Ramos (cell line): ENCODE results near the gene PDCD6IP.
"Not testable (repeated sequence)": the region's sequence is repeated elsewhere in the genome, so short reads cannot be mapped to it uniquely, and the experiment has no call there.

Experiments
- in situ Hi-C: fragments of 300-500 bp; cut with MboI; formaldehyde crosslinking; loops from one replicate; pipeline ENCODE4 v1.14.3; 2022; ENCODE audit warnings: low sequenced_read_pairs; ENCODE audit not compliant: unreplicated experiment

PDCD6IP gene

DNA sequence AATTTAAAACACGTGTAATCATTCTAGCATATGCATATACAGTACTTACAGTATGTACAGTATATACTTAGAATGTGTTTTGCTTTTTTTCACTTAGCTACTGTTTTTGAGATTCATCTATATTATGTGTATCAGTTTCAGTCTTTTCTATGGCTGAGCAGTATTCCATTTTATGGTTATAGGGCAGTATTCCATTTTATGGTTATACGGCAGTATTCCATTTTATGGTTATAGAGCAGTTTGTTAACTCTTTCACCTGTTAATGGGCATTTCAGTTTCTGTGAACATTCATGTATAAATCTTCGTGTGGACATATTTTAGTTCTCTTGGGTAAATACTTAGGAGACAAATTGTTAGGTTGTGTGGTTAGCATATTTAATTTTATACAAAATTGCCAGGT, 40.9 kb downstream of the PDCD6IP start:
- in situ Hi-C loops = no loop called here

DNA sequence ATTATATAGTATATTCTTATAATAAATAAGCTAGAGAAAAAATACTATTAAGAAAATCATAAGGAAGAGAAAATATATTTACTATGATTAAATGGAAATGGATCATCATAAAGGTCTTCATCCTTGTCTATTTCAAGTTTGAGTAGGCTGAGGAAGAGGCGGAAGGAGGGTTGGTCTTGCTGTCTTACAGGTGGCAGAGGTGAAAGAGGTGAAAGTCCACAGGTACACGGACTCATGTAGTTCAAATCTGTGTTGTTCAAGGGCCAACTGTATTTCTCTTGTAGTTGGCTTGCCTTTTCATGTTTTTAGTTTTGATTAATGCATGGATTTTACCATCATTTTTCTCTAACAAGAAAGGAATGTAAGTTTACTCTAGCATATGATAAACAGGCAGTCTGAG, 41.7 kb downstream of the PDCD6IP start:
- in situ Hi-C loops = no loop called here

DNA sequence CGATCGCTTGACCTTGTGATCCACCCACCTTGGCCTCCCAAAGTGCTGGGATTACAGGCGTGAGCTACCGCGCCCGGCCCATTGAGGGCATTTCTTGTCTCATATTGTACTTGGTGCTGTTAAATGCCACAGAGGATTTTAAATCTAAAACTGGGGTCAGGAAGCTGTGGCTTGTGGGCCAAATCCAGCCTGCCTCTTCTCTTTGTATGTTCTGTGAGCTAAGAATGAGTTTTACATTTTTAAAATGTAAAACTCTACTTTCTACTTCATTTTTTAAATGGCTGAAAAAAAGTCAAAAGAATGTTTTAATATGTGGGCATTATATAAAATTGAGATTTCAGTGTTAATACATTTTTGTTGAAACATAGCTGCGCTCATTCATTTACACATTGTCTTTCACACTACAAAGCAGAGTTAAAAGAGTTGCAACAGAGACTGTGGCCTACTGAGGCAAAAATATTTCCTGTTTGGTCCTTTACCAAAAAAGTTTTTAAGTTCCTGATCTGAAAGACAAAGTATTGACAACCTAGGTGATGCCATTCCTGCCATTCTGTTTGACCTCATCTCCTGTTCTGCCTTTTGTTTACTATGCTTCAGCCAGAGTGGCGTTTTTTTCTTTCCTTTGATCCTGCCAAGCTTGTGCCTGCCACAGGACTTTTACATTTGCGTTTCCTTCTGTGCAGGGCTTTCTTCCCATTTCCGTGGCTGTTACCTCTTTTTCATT, 50.4 kb downstream of the PDCD6IP start:
- in situ Hi-C loops = no loop called here

DNA sequence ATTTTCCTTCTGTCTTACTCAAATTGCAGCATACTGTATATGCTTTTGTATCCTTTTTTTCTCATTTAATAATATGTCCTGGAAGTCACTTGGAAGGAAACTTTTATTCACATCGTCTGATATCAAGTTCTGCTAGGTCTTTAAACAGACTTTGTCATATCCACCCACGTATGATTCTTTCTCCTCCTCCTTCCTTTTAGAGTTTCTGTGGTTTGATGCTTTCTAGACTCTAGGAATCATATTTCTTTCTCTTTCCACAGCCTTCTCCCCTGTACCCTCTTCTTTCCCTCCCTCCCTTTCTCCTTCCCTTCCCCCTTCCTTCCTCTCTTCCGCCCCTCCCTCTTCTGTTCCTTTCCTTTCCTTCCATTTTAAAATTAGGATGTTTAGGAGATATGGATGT, 52.2 kb downstream of the PDCD6IP start:
- in situ Hi-C loops = not testable (repeated sequence)

DNA sequence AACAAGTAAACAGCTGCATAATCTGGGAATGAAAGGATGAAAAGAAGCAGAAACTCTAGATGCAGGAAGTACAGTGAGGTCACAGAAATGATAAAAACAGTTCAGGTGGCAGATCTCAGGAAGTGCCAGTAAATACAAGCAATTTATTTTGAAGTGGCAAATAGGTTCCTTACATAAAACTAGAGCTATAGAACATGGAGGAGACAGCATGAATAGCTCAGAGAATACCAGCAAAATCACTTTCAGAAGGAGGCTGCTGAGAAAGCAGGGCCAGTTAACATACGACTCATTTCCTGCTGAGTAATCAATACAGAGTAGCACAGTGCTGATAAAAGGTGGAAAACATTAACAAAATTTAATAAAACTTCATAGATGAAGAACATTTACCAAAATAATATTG, 57.0 kb downstream of the PDCD6IP start:
- in situ Hi-C loops = not testable (repeated sequence)

DNA sequence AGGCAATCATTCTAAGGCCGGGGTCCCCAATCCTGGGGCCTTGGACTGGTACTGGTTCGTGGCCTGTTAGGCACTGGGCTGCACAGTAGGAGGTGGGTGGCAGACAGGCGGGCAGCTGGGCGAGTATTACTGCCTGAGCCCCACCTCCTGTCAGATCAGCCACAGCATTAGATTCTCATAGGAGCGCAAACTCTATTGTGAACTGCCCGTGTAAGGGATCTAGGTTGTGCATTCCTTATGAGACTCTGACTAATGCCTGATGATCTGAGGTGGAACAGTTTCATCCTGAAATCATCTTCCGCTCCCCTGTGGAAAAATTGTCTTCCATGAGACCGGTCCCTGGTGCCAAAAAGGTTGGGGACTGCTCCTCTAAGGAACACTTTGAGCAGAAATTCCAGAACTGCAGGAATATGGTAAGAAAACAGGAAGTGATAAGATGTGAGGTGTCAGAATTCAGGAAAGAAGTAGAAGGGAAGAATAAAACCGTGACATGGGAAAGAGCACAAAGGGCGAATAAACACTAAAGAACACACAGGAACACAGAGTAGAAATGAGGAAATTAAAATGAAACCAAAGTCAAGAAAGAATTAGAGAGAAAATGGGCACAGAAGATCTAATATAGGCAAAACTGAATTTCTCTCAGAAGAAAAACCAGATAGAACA, 57.6 kb downstream of the PDCD6IP start:
- in situ Hi-C loops = no loop called here

DNA sequence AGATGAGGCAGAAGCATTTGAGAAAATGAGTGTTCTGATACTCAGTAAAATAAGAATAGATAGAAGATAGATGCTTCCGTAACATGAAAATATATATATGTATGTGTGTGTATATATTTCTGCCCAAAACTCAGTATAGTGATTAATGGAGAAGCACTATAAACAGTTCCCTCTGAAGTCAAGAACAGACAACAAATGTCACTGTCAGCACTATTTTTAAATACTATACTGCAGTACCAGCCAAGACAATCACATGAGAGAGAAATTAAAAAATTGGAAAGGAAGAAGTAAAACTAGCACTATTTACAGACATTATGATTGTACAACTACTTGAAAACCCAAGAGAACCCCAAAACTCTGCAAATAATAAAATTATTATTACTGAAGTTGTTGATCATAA, 59.3 kb downstream of the PDCD6IP start:
- in situ Hi-C loops = not testable (repeated sequence)

DNA sequence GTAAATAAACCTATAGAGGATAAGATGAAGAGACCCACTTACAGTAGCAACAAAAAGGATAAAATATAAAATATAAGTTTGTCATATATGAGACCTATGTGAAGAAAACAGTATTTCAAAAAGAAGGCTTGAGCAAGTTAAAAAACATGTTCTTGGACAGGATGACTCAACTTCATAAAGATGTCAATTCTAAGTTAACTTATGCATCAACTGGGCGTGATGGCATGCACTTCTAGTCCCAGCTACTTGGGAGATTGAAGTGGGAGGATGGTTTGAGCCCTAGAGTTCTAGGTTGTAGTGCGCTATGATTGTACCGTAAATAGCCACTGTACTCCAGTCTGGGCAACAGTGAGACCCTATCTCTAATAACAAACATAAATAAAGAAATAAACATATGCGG, 59.7 kb downstream of the PDCD6IP start:
- in situ Hi-C loops = no loop called here

DNA sequence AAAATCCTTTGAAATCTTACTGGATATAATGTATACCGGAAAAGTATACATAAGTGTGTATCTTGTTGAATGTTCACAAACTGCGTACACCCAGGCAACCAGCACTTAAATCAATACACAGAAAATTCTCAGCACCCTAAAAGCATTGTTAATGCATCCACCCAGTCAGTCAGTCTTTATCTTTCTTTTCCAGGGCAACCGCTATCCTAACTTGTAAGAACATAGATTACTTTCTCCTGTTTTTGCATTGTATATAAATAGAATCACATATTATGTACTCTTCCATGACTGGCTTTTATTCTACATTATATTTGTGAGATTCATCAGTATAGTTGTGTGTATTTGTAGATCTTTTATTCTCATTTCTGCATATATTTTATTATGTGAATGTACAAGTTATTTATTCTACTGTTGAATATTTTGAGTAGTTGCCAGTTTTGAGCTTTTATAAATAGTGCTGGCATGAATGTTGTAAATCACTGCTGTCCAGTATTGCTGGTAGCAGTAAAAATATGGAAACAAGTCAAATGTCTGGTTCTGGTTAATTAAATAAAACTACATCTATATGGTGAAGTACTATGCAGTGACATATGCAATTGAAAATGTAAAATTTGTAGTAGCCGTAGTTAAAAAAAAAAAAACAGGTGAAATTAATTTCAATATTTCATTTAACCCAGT, 62.1 kb downstream of the PDCD6IP start:
- in situ Hi-C loops = no loop called here

DNA sequence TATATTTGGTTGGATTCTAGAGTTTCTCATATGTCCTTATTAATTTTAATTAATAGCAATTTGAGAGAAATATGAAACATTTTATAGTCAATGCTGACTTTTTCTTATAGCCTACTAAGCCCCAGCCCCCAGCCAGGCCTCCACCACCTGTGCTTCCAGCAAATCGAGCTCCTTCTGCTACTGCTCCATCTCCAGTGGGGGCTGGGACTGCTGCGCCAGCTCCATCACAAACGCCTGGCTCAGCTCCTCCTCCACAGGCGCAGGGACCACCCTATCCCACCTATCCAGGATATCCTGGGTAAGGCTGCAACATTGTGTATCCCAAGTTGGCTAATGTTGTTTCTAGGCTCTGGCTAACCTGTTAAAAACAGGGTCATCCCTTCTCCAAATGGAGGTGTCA, 66.7 kb downstream of the PDCD6IP start:
- in situ Hi-C loops = no loop called here

DNA sequence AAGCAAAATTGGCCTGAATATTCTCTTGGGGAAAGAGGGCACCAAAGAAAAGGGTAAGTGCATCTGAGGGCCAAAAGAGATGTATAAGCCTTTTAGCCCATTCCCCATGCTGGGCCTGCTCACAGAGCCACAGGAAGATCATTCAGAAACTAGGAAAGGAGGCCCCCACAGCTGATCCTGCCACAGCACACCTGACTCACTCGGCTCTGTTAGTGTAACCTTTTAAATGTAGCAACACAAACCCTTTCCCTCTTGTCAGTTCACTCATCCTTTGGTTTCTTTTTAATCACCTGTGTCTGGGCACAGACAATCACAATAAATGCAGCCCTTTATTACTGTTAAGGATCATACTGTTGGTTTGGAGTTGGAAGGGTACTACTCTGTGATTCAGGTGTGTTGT, 69.9 kb downstream of the PDCD6IP start:
- in situ Hi-C loops = no loop called here

DNA sequence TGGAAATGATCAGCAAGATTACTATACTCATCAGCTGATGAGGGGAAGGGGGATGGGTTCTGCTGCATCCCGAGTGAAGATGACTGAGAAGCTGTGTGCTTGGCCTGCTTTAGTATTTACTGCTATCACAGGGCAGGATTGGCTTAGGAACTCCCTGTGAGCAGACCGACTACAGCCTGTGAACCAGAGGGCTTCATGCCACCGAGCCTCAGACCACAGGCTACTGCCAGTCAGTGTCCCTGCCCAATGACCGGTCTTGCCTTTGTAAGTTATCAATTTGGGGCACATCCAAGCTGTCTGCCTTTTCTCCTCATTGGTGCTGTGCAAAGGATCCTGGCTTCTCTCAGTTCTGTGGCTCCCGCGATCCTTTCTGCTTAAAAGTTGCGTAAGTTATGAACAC, 71.5 kb downstream of the PDCD6IP start:
- in situ Hi-C loops = no loop called here

DNA sequence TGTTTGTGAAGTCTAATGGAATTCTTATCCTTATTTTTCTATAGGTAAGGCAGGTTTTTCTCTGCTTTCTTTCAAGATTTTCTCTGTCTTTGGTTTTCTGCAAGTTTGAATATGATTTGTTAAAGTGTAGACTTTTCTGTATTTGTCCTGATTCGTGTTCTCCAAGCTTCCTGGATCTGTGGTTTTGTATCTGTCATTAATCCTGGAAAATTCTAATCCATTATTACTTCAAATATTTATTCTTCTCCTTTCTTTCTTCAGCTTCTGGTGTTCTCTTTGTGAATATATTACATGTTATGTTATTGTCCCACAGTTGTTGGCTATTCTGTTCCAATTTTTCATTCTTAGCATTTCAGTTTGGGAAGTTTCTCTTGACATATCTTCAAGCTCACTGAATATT, 76.4 kb downstream of the PDCD6IP start:
- in situ Hi-C loops = loop anchor here (25.0 kb wide), 1 partner anchor 812 kb away; no protein-coding TSS in a partner anchor

DNA sequence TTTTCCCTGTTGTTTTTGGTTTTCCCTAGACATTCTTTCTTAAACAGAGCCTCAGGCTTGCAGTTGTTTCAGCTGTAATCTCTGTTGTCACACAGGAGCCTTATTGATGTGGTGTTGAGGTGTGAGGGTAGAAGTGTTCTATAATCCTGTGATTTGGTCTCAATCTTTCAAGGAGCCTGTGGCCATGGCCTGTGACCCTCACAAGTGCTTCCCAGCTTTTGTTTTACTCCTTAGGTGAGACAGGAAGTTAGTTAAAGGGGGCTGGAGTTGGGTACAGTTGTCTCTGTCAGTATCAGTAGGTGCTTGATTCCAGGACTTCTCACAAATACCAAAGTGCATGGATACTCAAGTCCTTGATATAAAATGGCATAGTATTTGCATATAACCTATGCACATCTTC, 77.2 kb downstream of the PDCD6IP start:
- in situ Hi-C loops = loop anchor here (25.0 kb wide), 1 partner anchor 812 kb away; no protein-coding TSS in a partner anchor

DNA sequence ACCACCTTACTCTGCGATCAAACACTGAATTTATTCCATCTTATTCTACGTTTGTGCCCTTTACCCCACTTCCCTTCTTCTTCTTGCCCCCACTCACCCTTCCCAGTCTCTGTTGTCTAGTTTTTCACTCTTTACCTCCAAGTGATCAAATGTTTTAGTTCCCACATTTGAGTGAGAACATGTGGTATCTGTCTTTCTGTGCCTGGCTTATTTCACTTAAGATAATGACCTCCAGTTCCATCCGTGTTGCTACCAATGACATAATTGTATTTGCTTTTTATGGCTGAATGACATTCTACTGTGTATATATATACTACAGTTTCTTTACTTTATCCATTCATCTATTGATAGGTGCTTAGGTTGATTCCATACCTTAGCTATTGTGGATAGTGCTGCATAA, 78.8 kb downstream of the PDCD6IP start:
- in situ Hi-C loops = loop anchor here (25.0 kb wide), 1 partner anchor 810 kb away; no protein-coding TSS in a partner anchor

DNA sequence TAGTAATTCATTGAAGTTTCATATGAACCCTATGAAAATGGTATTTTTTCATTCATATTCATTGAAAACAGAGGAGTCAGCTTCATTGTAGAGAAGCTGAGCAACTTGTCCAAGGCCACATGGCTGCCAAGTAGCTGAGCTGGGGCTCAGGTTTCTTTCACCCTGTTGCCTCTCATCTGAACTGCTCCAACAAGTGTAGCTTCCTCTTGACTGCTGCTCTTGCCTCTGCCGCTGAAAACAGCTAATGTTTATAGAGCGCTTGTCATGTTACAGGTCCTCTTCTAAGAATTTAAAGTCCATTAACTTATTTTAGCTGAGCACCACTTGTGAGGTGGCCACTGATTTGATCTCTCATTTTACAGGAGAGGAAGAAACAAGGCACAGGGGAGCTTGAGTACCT, 81.1 kb downstream of the PDCD6IP start:
- in situ Hi-C loops = loop anchor here (25.0 kb wide), 1 partner anchor 808 kb away; no protein-coding TSS in a partner anchor

DNA sequence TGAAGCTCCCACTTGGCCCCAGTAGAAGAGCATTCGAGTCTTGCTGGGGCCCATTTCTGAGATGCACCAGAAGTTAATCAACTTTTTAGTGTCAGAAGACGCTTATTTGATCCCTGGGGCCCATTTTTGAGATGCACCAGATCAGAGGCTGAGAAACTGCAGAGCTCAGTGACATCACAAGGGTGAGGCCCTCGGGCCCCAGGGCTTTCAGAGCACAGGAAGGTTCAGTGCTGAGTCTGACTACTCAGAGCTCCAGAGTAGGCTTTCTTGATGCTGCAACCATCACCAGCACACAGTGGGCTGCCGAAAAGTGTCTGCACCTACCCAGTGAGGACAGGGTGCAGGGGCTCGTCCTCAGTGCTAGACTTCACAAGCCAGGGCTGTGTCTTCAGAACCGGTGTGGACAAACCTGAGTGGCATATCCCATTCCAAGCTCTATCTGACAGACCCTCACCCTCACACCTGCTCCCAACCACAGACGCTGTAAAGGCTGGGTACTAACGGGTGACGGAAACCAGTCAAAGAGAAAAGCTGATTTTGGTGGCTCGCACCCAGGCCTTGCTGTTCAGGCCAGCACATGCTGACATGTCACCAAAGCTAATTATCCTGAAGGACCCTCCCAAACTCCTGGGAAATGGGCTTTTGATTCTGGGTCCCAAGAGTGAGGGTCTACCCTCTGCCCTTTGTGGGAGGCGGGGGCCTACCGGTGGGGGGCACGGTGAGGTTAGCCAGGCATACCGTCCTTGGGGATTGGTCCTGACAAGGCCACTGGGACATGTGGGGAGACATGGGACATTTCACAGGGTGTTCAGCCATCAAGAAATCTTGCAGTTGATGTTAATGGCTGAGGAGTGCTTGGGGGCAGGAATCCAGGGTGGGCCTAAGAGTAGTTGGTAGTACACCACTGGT, 83.0 kb downstream of the PDCD6IP start:
- in situ Hi-C loops = loop anchor here (25.0 kb wide), 1 partner anchor 806 kb away; no protein-coding TSS in a partner anchor

DNA sequence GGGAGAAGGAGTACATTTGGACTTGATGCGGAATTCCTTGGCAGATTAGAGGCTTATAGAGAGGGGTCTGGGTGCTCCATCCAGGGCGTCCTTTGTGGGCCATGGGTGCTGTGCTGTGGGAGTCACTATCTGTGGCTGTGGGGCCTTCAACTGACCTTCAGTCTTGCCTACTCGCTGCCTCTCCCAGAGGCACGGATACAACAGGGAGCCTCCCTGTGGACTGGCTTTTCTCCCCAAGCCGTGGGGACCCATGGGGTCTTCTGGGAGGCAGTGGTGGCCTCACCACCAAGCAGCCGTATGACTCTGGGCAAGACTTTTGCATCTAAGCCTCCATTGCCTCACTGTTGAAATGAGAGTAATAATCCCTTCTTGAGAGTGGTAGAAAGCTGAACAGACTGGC, 83.9 kb downstream of the PDCD6IP start:
- in situ Hi-C loops = loop anchor here (25.0 kb wide), 1 partner anchor 805 kb away; no protein-coding TSS in a partner anchor

DNA sequence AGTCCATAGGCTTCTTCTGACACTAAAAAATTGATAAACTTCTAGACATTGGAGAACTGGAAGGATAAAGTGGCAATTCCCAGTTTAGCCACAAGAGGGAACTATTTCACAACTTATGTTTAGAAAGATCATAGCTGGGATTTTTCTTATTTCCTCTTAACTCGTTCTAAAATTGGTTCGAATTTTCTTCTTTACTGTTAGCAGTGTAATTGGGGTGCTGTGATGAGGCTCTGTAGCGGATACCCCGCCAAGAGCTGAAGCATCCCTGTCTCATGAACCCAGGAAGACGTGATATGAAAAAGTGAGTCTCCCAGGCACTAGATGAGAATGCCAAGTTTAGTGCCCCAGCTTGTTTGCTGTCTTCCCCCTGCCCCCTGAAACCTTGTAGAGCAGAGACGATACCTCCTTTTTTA, 85.1 kb downstream of the PDCD6IP start:
- in situ Hi-C loops = loop anchor here (25.0 kb wide), 1 partner anchor 804 kb away; no protein-coding TSS in a partner anchor
